IMR-90 (cell line): ENCODE results near the gene NPTX1.

ENCODE experiments used
- CEBPB ChIP-seq: IDR thresholded peaks from 2 replicates; pipeline ENCODE4 v1.6.1; 2012; ENCODE audit warnings: low read depth, low read length, improper control_type of control experiment
- CHD1 ChIP-seq: IDR thresholded peaks from 2 replicates; pipeline ENCODE4 v1.6.1; 2012; ENCODE audit warnings: low read depth, low read length, improper control_type of control experiment
- POLR2A ChIP-seq: IDR thresholded peaks from 2 replicates; pipeline ENCODE4 v1.6.1; 2012; ENCODE audit warnings: mild to moderate bottlenecking, low read depth, low read length
- RAD21 ChIP-seq: IDR thresholded peaks from 2 replicates; pipeline ENCODE4 v1.6.1; 2012; ENCODE audit warnings: low read length, improper control_type of control experiment
- TF ChIP-seq, protein P1 (sequence below): conservative IDR thresholded peaks from 2 replicates; pipeline ENCODE4 v1.5.1; 2012; ENCODE audit warnings: mild to moderate bottlenecking, low read depth, low read length, improper control_type of control experiment

- TF ChIP-seq POLR2A (no peak), CHD1 (no peak), RAD21 (no peak), CEBPB (no peak)
- TF ChIP-seq, protein P1, sequence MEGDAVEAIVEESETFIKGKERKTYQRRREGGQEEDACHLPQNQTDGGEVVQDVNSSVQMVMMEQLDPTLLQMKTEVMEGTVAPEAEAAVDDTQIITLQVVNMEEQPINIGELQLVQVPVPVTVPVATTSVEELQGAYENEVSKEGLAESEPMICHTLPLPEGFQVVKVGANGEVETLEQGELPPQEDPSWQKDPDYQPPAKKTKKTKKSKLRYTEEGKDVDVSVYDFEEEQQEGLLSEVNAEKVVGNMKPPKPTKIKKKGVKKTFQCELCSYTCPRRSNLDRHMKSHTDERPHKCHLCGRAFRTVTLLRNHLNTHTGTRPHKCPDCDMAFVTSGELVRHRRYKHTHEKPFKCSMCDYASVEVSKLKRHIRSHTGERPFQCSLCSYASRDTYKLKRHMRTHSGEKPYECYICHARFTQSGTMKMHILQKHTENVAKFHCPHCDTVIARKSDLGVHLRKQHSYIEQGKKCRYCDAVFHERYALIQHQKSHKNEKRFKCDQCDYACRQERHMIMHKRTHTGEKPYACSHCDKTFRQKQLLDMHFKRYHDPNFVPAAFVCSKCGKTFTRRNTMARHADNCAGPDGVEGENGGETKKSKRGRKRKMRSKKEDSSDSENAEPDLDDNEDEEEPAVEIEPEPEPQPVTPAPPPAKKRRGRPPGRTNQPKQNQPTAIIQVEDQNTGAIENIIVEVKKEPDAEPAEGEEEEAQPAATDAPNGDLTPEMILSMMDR, result no peak
Measured at GRCh38 chr17:80453998-80454556, 22.3 kb downstream of the NPTX1 start.
